ENCODE results near the gene BBIP1.

- TF ChIP-seq POLR2A (IDR thresholded peaks at IDR 0.05) (no peak), CTCF (IDR thresholded peaks at IDR 0.05) (no peak)
These were observed 45.7 kb downstream of the BBIP1 start for GRCh38 chr10:110872984-110873923.

Data from adrenal gland (tissue), 5 donors.